Motor neuron (in vitro differentiated cells): ENCODE measurements around the gene ISM2. TPM values are rescaled to one million over a fixed set of nuclear protein-coding genes. Genes with fewer than 3 reads are reported as not detected.
A peak's percentile ranks its signal among the peaks of the same experiment; 100 is the strongest.
"Not testable (repeated sequence)": the region's sequence is repeated elsewhere in the genome, so short reads cannot be mapped to it uniquely, and the experiment has no call there.

Experiments used
- ATAC-seq, 8 experiments: fragments of 200-7000 bp; cut with Tn5 transposase; replicated peaks in 6 of 8; 2 replicates each; pipeline ENCODE4 v1.8.0; 2021; ENCODE audit warnings: mild to moderate bottlenecking in 8 of 8, moderate library complexity in 8 of 8
- H3K27ac ChIP-seq, 2 donors: fragments of 250-450 bp; sonication (Bioruptor Pico); 2 replicates each; pipeline ENCODE4 v1.9.0; 2021; ENCODE audit warnings: antibody characterized with exemption in 2 of 2, mild to moderate bottlenecking in 2 of 2, moderate library complexity in 1 of 2
- H3K4me1 ChIP-seq, 2 donors: fragments of 250-450 bp; sonication (Bioruptor Pico); replicated peaks in 1 of 2; 2 replicates each; pipeline ENCODE4 v1.6.1; 2021; ENCODE audit warnings: antibody characterized with exemption in 2 of 2, mild to moderate bottlenecking in 2 of 2, moderate library complexity in 1 of 2
- H3K4me3 ChIP-seq, 5 donors: fragments of 250-450 bp; sonication (Bioruptor Pico); 2 replicates each; pipeline ENCODE4 v1.9.0; 2021; ENCODE audit warnings: antibody characterized with exemption in 5 of 5, mild to moderate bottlenecking in 5 of 5, moderate library complexity in 4 of 5
- WGBS, 10 experiments: fragments of 450-650 bp; shearing (Covaris generic); methylation state at CpG; one replicate each; pipeline ENCODE4 v1.0.0; 2022; 5-methylcytosine and 5-hydroxymethylcytosine counted together
- in situ Hi-C, 9 experiments: fragments of 400-800 bp; cut with MboI; loops; one replicate each; pipeline ENCODE4 v1.15.0; 2021; ENCODE audit warnings: low sequenced_read_pairs in 9 of 9, low pct_unique_long_range_greater_than_20kb in 2 of 9; ENCODE audit not compliant: unreplicated experiment in 9 of 9
- total RNA-seq, 8 experiments: library from RNA; unstranded; fragments of 300-600 nt; gene quantifications; 2 replicates each; pipeline versions ENCODE4 v1.2.3 to v1.2.4, GENCODE V29; 2022

ISM2 gene
- total RNA-seq, result 10 to 100 TPM in 1 of 8 experiments, 1 to 10 TPM in 3, under 1 TPM in 4; 0.17 to 19.0 (median 0.92) TPM

DNA sequence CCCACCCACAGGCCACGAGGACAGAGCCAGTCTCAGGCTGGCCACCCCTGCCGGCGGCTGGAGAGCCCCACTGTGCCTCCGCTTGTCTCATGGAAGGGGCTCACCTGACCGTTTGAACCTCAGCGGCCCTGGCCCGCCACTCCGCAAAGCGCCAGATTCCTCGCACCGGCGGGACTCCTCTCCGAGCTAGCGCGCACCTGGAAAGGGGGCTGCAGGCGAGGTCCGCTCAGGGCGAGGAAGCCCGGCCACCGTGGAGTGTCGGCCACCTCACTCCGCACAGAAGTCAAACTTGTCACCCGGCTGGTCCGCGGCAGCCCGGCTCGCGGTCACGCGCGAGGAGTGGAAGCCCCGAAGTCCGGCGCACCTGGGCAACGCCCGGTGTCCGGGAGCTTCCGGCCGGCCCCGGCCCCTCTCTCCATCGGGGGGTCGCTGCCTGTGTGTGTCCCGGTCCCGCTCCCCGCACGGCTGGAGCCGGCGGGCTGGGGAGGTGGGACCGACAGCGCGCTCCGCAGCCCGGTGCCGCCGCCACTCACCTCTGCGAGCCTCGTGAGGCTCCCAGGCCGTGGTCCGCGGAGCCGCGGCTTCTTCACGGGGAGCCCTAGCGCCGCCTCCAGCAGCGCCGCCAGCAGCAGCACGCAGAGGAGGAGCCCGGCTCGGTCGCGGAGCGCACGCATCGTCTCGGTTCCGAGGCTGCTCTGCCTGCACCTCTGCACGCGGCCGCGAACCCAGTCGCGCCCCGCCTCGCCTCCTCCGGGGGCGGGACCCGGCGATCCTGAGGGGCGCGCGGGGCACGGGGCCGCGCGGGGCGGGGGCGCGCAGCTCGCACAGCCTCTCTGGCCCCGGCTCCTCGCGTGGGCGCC is at the start of gene ISM2:
Gene ISM2, minus strand, starts transcription at position 697 of the 860 bp plus-strand sequence. Its CDS starts 23 bp downstream, at position 674.
- peak; percentile 89 to 94 (median 93) for ATAC-seq
- H3K27ac ChIP-seq, result no peak within 1 kb of the TSS
- H3K4me1 ChIP-seq, result no peaks in the 10 kb centered on the region
- 0 to 30% (median 0%) methylated on average over 1 to 6 of the region's 104 CpGs; no CpG with 5 or more reads in 5 of the 10 experiments for WGBS, 10 experiments
- in situ Hi-C loops, result no loop called here
- H3K4me3 ChIP-seq, result peak within 1 kb of the TSS; percentile 37 to 61 (median 49)

DNA sequence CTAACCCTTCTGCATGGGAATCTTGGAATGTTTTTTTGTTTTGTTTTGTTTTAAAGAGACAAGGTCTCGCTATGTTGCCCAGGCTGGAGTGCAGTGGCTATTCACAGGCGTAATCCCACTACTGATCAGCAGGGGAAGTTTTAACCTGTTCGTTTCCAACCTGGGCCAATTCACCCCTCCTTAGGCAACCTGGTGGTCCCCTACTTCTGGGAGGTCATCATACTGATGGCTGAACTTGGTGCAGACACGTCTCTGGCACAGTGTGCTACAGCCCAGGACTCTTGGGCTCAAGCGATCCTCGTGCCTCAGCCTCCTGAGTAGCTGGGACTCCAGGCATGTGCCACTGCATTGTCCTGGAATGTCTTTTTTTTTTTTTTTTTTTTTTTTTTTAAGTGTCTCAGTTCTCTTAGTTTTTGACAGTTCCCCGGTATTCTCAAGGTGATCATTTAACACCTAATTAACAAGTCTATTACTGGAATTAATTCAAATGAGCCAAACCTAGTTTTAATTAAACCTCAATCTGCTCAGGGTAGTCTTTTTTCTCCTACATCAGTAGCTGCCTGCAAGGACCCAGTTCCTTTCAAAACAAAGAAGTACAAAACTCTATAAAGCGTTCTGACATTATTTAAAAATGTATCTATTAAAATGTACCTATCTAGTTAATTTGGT is 49.0 kb upstream of the ISM2 start:
- 67 to 100% (median 94%) methylated on average over 1 to 7 of the region's 8 CpGs for WGBS, 10 experiments

DNA sequence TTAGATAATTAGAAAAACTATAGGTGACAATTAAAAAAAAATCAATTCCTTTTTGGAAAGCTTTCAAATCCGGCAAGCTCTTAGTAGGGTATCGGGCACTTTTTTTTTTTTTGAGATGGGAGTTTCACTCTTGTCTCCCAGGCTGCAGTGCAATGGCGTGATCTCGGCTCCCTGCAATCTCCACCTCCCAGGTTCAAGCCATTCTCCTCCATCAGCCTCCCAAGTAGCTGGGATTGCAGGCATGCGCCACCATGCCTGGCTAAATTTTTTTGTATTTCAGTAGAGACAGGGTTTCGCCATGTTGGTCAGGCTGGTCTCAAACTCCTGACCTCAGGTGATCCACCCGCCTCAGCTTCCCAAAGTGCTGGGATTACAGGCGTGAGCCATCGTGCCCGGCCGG is 46.6 kb upstream of the ISM2 start:
- 80 to 100% (median 96%) methylated on average over 1 to 8 of the region's 11 CpGs; no CpG with 5 or more reads in 2 of the 10 experiments for WGBS, 10 experiments
- ATAC-seq, H3K4me1 ChIP-seq, H3K4me3 ChIP-seq, H3K27ac ChIP-seq: not testable (repeated sequence)
- in situ Hi-C loops, result loop anchor here in 1 of 9 experiments (5.0 kb wide), 1 partner anchor 83 kb away; no protein-coding TSS in a partner anchor

More for the DNA sequence above, 49.0 kb upstream of the ISM2 start:
- no peak for ATAC-seq
- H3K27ac ChIP-seq, result no peak overlapping the region
- H3K4me3 ChIP-seq, result no peak overlapping the region
- H3K4me1 ChIP-seq, result peaks cover 0 to 3% of the 10 kb centered on the region in 2 donors
- in situ Hi-C loops, result loop anchor here in 1 of 9 experiments (5.0 kb wide), 1 partner anchor 85 kb away; no protein-coding TSS in a partner anchor

DNA sequence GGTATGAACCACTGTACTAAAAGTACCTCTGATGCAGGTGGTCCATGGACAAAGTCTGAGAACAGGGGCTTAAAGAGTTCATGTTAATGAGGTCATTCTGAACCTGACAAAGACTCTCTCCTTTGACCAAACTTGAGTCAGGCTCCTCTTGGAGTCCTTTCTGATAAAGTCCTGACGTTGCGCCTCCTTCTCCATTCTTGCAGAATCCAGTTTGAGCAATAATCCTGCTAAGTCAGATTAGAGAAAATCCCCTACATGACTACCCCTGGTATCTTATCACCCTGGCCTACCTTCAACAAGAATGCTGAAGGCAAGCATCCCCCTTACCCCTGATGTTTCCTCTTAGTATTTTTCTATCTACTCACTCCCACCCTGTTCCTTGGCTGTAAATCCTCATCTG is 46.0 kb upstream of the ISM2 start:
- Histone ChIP-seq H3K4me3 (no peak overlapping the region), H3K27ac (no peak overlapping the region), H3K4me1 (peaks cover 0 to 5% of the 10 kb centered on the region in 2 donors)
- in situ Hi-C loops, result no loop called here
- ATAC-seq, result no peak
- WGBS, 10 experiments, result 93 to 100% (median 100%) methylated on average over 1 to 2 of the region's 2 CpGs; no CpG with 5 or more reads in 5 of the 10 experiments

DNA sequence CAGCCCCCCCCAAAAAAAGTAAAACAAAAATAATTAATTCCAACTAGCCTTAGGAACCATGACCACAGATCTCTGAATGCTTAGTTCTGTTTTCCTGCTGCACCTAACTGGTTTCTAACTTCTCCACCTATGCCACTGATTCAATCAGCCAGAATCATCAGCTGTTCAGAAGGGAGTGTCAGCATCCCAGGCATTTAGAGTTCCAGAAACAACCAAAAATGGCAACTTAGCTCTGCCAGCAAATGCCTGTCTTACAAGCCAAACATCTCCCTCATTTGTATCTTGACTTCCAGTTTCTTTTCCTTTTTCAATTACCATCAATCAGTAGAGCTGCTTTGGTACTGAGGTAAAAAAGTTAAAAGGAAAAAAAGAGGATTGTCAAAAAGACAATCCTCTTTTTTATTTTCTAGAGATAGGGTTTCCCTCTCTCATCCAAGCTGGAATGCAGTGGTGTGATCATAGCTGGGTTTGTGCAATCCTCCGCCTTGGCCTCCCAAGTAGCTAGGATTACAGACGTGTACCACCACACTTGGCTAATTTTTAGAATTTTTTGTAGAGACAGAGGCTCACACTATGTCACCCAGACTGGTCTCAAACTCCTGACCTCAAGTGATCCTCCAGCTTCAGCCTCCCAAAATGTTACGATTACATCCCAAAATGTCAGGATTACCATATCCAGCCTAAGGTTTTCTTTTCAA is 45.2 kb upstream of the ISM2 start:
- 80 to 100% (median 90%) methylated on average over 1 to 3 of the region's 3 CpGs; no CpG with 5 or more reads in 3 of the 10 experiments for WGBS, 10 experiments
- peaks cover 0 to 5% of the 10 kb centered on the region in 2 donors for H3K4me1 ChIP-seq
- ATAC-seq, result no peak
- no peak overlapping the region for H3K27ac ChIP-seq
- no peak overlapping the region for H3K4me3 ChIP-seq
- in situ Hi-C loops, result no loop called here

DNA sequence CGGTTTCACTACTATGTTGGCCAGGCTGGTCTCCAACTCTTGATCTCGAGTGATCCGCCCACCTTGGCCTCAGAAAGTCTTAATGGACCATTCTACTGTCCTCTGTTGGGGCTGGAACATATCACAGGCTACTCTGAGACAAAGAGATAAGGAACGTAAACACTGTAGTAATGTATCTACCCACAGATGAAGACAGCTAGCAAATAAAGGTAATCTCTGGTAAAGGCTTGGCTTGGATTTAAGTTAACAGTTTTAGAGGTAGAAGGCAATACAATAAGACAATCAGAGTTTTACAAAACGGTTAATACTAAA is 44.6 kb upstream of the ISM2 start:
- peak in 1 of 8 experiments; percentile 13 for ATAC-seq
- Histone ChIP-seq H3K4me1 (peaks cover 0 to 5% of the 10 kb centered on the region in 2 donors), H3K4me3 (no peak overlapping the region), H3K27ac (no peak overlapping the region)
- WGBS, 10 experiments, result 60 to 100% (median 91%) methylated on average over 1 to 5 of the region's 5 CpGs
- in situ Hi-C loops, result no loop called here

DNA sequence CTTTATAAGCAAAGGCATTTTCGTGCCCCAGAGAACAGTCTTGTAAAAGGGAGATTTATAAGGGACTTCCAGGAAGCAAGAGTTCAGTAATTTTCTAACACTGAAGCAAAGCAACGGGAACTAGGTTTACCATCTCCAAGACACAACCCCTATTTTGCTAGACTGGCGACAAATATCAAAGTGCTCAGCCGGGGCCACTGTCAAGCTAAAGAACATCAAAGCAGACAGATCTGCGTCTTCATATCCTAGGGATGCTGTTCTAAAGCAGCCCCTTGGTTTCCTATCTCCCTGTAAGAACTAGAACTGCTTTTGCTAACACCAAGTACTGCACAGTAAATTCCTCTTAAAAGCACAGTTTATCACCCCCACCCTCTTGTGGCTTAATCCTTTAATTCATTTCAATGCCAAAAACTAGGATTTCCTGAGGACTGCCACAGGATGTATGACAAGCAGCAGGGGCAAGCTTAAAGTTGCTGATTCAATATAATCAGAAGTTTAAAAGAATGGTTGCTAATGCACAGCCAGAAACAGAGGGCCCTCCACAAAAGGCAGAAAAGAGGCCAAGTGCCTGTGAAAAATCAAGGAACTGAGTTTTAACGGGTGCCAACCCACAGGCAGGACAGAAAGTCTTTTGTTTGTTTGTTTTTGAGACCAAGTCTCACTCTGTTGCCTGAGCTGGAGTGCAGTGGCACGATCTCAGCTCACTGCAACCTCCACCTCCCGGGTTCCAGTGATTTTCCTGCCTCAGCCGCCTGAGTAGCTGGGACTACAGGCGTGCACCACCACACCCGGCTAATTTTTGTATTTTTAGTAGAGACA is 44.0 kb upstream of the ISM2 start:
- H3K4me3 ChIP-seq, result no peak overlapping the region
- in situ Hi-C loops, result no loop called here

DNA sequence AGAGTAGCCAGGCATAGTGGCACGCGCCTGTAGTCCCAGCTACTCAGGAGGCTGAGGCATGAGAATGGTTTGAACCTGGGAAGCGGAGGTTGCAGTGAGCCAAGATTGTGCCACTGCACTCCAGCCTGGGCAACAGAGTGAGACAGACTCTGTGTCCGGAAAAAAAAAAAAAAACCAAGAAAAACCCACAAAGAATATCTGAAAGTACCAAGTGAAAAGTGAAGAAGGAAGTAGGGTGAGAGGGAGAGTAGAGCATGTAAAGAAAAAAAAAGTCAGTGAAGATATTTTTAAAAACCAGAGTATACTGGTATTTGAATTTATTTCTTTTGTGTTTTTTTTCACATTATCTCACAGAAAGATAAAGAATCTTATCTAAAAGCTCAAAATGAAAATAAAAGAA is 43.3 kb upstream of the ISM2 start:
- Histone ChIP-seq H3K27ac (no peak overlapping the region), H3K4me1 (peaks cover 0 to 5% of the 10 kb centered on the region in 2 donors), H3K4me3 (no peak overlapping the region)
- in situ Hi-C loops, result no loop called here
- ATAC-seq, result peak in 1 of 8 experiments; percentile 40
- 59 to 100% (median 94%) methylated on average over 2 to 4 of the region's 4 CpGs for WGBS, 10 experiments

More for the DNA sequence above, 44.0 kb upstream of the ISM2 start:
- Histone ChIP-seq H3K27ac (no peak overlapping the region), H3K4me1 (peaks cover 0 to 5% of the 10 kb centered on the region in 2 donors)
- peak in 3 of 8 experiments; percentile 24 to 81 (median 47) for ATAC-seq
- 12 to 67% (median 33%) methylated on average over 1 to 9 of the region's 11 CpGs for WGBS, 10 experiments

DNA sequence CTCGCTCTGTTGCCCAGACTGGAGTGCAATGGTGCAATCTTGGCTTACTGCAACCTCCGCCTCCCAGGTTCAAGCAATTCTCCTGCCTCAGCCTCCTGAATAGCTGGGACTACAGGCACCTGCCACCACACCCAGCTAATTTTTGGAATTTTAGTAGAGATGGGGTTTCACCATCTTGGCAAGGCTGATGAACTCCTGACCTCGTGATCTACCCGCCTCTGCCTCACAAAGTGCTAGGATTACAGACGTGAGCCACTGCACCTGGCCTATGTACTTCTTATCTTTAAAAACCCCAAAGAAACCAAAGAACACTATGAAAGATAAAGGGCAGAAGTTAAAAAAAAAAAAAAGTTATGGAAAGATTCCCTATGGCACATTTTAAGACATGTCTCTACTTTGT is 38.3 kb upstream of the ISM2 start:
- H3K27ac ChIP-seq, H3K4me1 ChIP-seq, H3K4me3 ChIP-seq, ATAC-seq, in situ Hi-C loops: not testable (repeated sequence)
- 92 to 100% (median 100%) methylated on average over 1 to 5 of the region's 5 CpGs; no CpG with 5 or more reads in 3 of the 10 experiments for WGBS, 10 experiments

DNA sequence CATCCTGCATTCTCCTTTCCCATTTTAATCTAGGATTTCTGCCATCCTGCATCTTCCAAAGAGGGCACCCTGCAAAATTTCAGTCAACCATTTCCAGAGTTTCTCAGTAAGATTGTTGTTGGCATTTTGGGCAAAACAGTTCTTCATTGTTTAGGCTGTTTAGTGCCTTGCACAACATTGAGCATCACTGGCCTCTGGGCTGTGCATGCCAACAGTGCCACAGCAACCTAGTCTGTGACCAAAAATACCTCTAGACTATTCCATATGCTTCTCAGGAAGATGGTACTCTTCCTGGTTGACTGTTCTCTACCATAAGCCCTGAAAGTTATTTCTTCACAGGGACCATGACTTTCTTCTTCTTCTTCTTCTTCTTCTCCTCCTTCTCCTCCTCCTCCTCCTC is 32.5 kb upstream of the ISM2 start:
- in situ Hi-C loops, result no loop called here
- ATAC-seq, result no peak
- H3K27ac ChIP-seq, result no peak overlapping the region
- H3K4me1 ChIP-seq, result no peaks in the 10 kb centered on the region
- H3K4me3 ChIP-seq, result no peak overlapping the region

DNA sequence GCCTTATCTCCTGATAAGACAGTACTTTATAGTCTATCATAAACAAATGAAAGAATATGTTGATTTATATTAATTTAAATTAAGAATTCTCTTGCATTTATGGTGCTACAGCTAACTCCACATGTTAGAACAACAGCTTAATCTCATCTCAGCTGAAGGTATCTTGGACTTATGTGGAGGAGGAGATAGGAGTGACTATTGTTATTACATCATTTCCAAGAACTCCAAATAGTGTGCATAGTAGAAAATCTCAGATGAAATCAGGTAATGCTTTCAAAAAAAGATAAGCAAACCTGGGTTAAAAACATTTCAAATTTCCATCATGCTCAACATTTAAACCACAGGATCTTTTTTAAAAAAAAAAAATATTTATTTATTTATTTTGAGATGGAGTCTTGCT is 31.3 kb upstream of the ISM2 start:
- Histone ChIP-seq H3K27ac (no peak overlapping the region), H3K4me3 (no peak overlapping the region), H3K4me1 (no peaks in the 10 kb centered on the region)
- ATAC-seq, result no peak
- in situ Hi-C loops, result no loop called here

DNA sequence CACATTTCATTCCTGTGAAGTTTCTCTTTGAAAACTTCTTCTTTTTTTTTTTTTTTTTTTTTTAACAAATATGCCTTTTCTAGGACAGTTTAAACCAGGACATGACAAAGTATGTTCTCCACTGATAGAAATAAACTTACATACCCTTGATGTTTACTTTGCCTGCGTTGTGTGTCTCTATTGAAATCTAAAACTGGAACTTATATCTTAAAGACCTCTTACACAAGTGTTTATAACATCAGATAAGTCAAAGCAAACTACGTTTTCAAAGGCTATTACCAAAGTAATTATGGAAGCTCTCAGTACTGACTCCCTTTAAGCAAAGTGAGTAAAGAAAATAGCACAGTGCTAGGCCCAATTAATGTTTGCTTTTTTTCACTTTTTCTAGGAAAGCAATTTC is 30.6 kb upstream of the ISM2 start:
- WGBS, 10 experiments, result 71 to 100% (median 93%) methylated on average over 1 to 2 of the region's 2 CpGs
- no peak overlapping the region for H3K4me3 ChIP-seq
- no peak for ATAC-seq
- H3K27ac ChIP-seq, result no peak overlapping the region
- in situ Hi-C loops, result no loop called here
- no peaks in the 10 kb centered on the region for H3K4me1 ChIP-seq
